Bronchial epithelial cell (primary cell): ENCODE data around the gene CD84. TPM values are rescaled to one million over a fixed set of nuclear protein-coding genes. Genes with fewer than 3 reads are reported as not detected.

Experiments used
- DNase-seq: peaks from one replicate; pipeline ENCODE4 v3.0.0-alpha.2; 2010; ENCODE audit warnings: low read depth
- FAIRE-seq: peaks from 2 replicates; lab custom pipeline; 2011; peaks lifted over from hg19 to GRCh38; lab: Jason Lieb, UNC
- H3K27me3 ChIP-seq: 2 replicates; pipeline ENCODE4 v1.5.1; 2011; ENCODE audit warnings: low read length; ENCODE audit not compliant: control insufficient read depth, insufficient read depth
- H3K36me3 ChIP-seq: 2 replicates; pipeline ENCODE4 v1.5.1; 2011; ENCODE audit warnings: low read length; ENCODE audit not compliant: control insufficient read depth, insufficient read depth
- H3K4me3 ChIP-seq: 2 replicates; pipeline ENCODE4 v1.5.1; 2011; ENCODE audit warnings: mild to moderate bottlenecking, low read depth, low read length, control low read depth
- total RNA-seq: library from RNA; depleted of rRNA; stranded (reverse); fragments of >200 nt; gene quantifications from 2 replicates; pipeline ENCODE4 v1.2.1, GENCODE V29; 2014
- TF ChIP-seq, protein P1 (sequence below): IDR thresholded peaks from 2 replicates; pipeline ENCODE4 v1.5.1; 2011; ENCODE audit warnings: mild to moderate bottlenecking, moderate library complexity, low read length, control low read depth, inconsistent platforms; ENCODE audit not compliant: insufficient read depth, severe bottlenecking

CD84 gene
- total RNA-seq, 1 donor from 2014 or later = not detected

DNA sequence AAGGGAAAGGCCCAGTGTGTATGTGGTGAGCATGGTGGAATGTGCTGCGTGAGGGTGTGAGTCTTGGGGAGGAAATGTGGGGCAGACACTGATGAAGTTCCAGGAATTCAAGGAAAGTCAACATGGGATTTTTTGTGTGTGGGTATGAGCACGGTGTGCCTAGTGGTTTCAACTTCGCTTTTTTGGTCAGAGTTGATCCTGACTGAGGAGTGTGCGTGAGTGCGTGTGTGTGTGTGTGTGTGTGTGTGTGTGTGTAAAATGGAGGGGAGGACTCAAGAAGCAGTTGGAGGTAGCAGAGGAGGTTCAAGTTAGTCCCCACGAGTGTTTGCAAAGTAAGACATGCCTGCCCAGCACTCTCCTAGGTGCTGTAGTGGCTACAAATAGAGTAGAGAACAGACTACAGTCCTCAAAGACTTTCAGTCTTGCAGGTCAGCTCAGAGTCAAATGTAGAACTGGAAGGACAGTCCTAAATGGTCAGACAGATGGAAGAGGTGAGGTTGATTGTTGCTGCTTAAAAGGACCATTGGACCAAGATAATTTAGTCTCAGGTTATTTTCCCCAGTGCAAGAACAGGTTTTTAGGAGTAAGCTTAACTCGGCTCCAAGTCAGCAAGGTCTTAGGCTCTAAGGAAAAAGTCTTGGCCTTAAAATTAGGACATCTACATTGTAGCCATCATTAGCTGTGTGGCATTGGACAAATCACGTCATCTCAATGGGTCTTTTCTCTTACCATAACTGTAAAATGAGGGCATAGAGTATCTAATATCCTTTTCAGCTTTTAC, 42.5 kb upstream of the CD84 start:
- TF ChIP-seq, protein P1, sequence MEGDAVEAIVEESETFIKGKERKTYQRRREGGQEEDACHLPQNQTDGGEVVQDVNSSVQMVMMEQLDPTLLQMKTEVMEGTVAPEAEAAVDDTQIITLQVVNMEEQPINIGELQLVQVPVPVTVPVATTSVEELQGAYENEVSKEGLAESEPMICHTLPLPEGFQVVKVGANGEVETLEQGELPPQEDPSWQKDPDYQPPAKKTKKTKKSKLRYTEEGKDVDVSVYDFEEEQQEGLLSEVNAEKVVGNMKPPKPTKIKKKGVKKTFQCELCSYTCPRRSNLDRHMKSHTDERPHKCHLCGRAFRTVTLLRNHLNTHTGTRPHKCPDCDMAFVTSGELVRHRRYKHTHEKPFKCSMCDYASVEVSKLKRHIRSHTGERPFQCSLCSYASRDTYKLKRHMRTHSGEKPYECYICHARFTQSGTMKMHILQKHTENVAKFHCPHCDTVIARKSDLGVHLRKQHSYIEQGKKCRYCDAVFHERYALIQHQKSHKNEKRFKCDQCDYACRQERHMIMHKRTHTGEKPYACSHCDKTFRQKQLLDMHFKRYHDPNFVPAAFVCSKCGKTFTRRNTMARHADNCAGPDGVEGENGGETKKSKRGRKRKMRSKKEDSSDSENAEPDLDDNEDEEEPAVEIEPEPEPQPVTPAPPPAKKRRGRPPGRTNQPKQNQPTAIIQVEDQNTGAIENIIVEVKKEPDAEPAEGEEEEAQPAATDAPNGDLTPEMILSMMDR = no peak
- Histone ChIP-seq H3K27me3 (no peaks in the 10 kb centered on the region), H3K36me3 (no peaks in the 10 kb centered on the region), H3K4me3 (no peak overlapping the region)
- DNase-seq = no peak
- peak; percentile 55 for FAIRE-seq

DNA sequence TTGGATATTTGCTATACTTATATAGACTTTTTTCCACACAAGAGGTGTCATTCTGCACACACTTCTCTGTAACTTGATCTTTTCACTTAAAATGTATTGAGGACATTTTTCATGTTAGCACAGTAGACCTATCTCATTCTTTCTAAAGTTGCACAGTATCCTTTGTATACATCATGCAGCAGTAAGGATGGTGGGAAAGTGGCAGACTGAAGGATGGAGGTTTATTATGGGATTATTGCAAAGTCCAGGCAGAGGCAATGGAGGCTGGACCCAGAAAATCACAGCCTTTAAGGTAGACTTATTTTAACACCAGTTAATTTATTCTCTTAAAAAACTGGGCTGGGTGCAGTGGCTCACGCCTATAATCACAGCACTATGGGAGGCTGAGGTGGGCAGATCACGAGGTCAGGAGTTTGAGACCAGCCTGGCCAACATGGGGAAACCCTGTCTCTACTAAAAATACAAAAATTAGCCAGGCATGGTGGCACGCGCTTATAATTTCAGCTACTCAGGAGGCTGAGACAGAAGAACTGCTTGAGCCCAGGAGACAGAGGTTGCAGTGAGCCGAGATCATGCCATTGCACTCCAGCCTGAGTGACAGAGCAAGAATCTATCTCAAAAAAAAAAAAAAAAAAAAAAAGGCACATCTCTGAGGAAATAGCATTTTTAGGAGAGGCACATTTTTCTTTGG, 41.8 kb upstream of the CD84 start:
- TF ChIP-seq, protein P1 = no peak
- no peaks in the 10 kb centered on the region for H3K27me3 ChIP-seq
- DNase-seq = no peak
- H3K36me3 ChIP-seq = no peaks in the 10 kb centered on the region
- no peak overlapping the region for H3K4me3 ChIP-seq
- FAIRE-seq = no peak

GRCh38 chr1:160619742-160620277, 40.5 kb upstream of the CD84 start:
- no peak for FAIRE-seq
- Histone ChIP-seq H3K4me3 (no peak overlapping the region), H3K27me3 (no peaks in the 10 kb centered on the region), H3K36me3 (no peaks in the 10 kb centered on the region)
- DNase-seq = no peak
- TF ChIP-seq, protein P1 = no peak

GRCh38 chr1:160618763-160619274, 39.5 kb upstream of the CD84 start:
- TF ChIP-seq, protein P1 = peak; percentile 42
- H3K27me3 ChIP-seq = no peaks in the 10 kb centered on the region
- DNase-seq (no peak), FAIRE-seq (no peak)
- no peak overlapping the region for H3K4me3 ChIP-seq
- no peaks in the 10 kb centered on the region for H3K36me3 ChIP-seq

GRCh38 chr1:160618327-160618726, 39.0 kb upstream of the CD84 start:
- FAIRE-seq (no peak), DNase-seq (no peak)
- no peak overlapping the region for H3K4me3 ChIP-seq
- H3K27me3 ChIP-seq = no peaks in the 10 kb centered on the region
- TF ChIP-seq, protein P1 = no peak
- no peaks in the 10 kb centered on the region for H3K36me3 ChIP-seq
